Endothelial cell (in vitro differentiated cells): ENCODE results near the gene HOXD8. TPM values are rescaled to one million over a fixed set of nuclear protein-coding genes. Genes with fewer than 3 reads are reported as not detected.
A peak's percentile ranks its signal among the peaks of the same experiment; 100 is the strongest.

ENCODE experiments used
- DNase-seq: peaks from one replicate; pipeline ENCODE4 v3.0.0; 2021; ENCODE audit warnings: low spot score
- H3K27ac Mint-ChIP-seq: one replicate; pipeline ENCODE4 v1.8.0; 2021; ENCODE audit warnings: mixed read lengths, inconsistent platforms; ENCODE audit not compliant: unreplicated experiment
- H3K27me3 Mint-ChIP-seq: one replicate; pipeline ENCODE4 v1.8.0; 2021; ENCODE audit warnings: mild to moderate bottlenecking, moderate library complexity, mixed read lengths, inconsistent platforms; ENCODE audit not compliant: unreplicated experiment
- H3K36me3 Mint-ChIP-seq: one replicate; pipeline ENCODE4 v1.8.0; 2021; ENCODE audit warnings: mild to moderate bottlenecking, low read depth, mixed read lengths, inconsistent platforms; ENCODE audit not compliant: unreplicated experiment
- H3K4me1 Mint-ChIP-seq: one replicate; pipeline ENCODE4 v1.8.0; 2021; ENCODE audit warnings: mild to moderate bottlenecking, mixed read lengths, inconsistent platforms; ENCODE audit not compliant: unreplicated experiment
- H3K4me3 Mint-ChIP-seq: one replicate; pipeline ENCODE4 v1.8.0; 2021; ENCODE audit warnings: mild to moderate bottlenecking, mixed read lengths, inconsistent platforms; ENCODE audit not compliant: unreplicated experiment
- H3K9me3 Mint-ChIP-seq: one replicate; pipeline ENCODE4 v1.8.0; 2021; ENCODE audit warnings: mixed read lengths, inconsistent platforms; ENCODE audit not compliant: unreplicated experiment
- total RNA-seq: library from RNA; stranded (reverse); fragmentation: NEBNext Ultra II Directional; extraction: Animal tissue kit (Norgen Biotek cat#: 25700); gene quantifications from one replicate; pipeline ENCODE4 v1.2.1, GENCODE V29; 2021; ENCODE audit not compliant: unreplicated experiment
- TF ChIP-seq, protein P1 (sequence below): fragments of 200-600 bp; sonication (generic); IDR thresholded peaks from one replicate; pipeline ENCODE4 v1.5.0; 2021; ENCODE audit warnings: antibody characterized with exemption; ENCODE audit not compliant: unreplicated experiment

The HOXD8 gene
- total RNA-seq, 1 donor from 2014 or later = 9.3 TPM

DNA sequence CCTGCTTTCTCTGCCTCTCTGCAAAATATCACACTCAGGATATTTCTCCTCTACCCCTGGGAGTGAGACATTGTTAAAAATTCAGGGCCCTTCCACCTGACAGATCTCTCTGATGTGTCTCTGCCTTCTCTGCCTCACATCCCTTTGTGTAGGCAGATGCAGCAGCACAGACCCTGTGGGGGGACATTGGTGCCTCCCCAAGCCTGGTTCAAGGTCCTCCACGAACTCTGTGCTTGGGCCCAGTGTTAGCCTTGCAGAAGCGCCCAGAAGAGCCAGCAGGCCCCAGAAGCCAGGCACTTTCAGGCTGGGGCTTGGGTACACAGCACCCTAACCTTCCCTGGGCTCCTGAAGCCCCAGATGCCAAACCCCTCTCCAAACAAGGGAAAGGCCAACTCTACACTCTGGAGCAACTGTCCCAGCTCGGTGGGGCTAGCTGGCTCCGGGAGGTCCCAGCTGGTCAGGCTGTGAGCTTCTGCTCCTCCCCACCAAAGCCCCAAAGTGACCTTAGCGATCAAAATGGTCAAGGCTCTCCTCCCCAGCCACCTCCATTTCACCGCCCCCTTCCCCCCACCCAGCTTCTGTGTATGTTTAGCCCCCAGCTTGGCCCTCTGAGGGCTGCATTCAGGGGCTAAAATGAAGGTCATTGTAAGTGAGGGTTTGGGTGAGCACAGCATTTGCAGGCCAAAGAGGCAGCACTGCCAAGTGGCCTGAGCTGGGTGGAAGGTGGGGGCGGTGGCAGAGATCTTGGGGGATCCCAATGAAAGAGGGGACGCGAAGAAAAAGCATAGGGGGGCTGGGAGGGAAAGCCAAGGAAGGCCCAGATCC lies 4.3 kb upstream of the HOXD8 start:
- DNase-seq = no peak
- TF ChIP-seq, protein P1, sequence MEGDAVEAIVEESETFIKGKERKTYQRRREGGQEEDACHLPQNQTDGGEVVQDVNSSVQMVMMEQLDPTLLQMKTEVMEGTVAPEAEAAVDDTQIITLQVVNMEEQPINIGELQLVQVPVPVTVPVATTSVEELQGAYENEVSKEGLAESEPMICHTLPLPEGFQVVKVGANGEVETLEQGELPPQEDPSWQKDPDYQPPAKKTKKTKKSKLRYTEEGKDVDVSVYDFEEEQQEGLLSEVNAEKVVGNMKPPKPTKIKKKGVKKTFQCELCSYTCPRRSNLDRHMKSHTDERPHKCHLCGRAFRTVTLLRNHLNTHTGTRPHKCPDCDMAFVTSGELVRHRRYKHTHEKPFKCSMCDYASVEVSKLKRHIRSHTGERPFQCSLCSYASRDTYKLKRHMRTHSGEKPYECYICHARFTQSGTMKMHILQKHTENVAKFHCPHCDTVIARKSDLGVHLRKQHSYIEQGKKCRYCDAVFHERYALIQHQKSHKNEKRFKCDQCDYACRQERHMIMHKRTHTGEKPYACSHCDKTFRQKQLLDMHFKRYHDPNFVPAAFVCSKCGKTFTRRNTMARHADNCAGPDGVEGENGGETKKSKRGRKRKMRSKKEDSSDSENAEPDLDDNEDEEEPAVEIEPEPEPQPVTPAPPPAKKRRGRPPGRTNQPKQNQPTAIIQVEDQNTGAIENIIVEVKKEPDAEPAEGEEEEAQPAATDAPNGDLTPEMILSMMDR = no peak
- no peaks in the 10 kb centered on the region for H3K9me3 Mint-ChIP-seq
- H3K4me3 Mint-ChIP-seq = peak overlapping the region; percentile 33
- peaks cover 45% of the 10 kb centered on the region for H3K27me3 Mint-ChIP-seq
- peaks cover 24% of the 10 kb centered on the region for H3K4me1 Mint-ChIP-seq
- H3K36me3 Mint-ChIP-seq = no peaks in the 10 kb centered on the region
- no peak overlapping the region for H3K27ac Mint-ChIP-seq

DNA sequence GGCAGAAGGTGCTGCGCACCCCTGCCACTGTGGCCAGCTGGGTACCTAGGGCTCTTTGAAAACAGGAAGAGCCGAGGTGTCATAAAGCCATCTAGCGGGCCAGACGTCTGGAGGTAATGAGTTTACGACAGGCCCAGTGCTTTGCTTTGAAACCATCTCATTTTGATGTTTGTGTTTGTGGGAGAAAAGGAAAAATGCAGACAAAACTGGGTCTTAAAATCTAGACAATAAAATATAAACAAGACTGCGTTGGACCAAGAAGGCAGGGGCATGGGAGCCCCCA lies 3.8 kb upstream of the HOXD8 start:
- no peaks in the 10 kb centered on the region for H3K9me3 Mint-ChIP-seq
- H3K27ac Mint-ChIP-seq = no peak overlapping the region
- H3K4me1 Mint-ChIP-seq = peaks cover 24% of the 10 kb centered on the region
- H3K27me3 Mint-ChIP-seq = peaks cover 42% of the 10 kb centered on the region
- H3K36me3 Mint-ChIP-seq = no peaks in the 10 kb centered on the region
- H3K4me3 Mint-ChIP-seq = no peak overlapping the region
- DNase-seq = no peak
- TF ChIP-seq, protein P1 = no peak

DNA sequence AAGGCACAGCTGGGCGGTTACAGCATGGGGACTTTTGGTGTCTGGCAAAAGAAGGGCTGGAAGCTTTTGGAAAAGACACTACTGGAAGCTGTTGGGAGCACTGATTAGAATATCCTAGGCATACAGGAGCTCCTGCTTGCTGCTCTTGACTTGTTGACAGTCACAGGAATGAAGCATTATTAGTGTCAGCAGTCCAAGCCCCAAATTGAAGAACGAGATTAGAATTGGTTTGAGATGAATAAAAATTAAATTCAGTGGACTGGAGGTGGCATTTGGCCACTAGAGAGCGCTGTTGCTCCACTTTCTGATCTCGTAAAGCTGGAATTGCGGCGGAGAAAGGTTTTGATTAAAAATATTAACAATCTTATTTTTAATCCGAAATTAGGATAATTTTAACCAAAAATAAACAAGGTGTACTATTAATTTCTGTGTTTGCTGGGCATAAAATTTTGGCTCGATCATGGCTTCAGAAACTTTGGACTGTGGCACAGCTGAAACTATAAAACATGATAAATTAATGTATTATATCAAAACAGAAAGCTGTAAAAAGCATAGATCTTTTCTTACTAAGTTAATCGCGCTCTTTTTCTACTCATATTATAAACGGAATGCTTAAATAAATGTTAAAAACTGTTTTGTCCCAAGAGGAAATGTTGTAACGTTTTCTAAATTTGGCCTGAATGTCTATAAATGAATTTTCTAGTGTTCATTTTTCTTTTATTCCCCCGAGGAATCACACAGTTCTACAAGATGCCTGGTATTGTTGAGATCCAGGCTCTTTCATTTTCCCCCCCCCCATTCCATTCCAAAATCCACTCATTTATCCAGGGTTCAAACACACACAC lies 2.4 kb upstream of the HOXD8 start:
- Mint-ChIP-seq H3K36me3 (no peaks in the 10 kb centered on the region), H3K9me3 (no peaks in the 10 kb centered on the region), H3K27me3 (peaks cover 42% of the 10 kb centered on the region), H3K4me1 (peaks cover 30% of the 10 kb centered on the region), H3K4me3 (no peak overlapping the region), H3K27ac (no peak overlapping the region)
- TF ChIP-seq, protein P1 = peak; percentile 93
- peak; percentile 69 for DNase-seq

DNA sequence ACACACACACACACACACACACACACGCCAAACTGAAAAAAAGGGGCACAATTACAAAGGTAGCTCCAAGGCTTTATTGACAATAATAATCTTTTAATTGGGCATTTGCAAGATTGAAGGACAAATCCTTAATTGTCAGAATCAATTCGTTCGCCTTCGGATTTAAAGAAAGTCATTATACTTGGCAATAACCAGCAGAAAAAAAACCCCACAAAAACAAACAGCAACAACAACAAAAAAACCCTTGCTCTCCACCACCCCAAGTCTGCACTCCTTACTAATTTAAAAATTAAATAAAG lies 1.8 kb upstream of the HOXD8 start:
- TF ChIP-seq, protein P1 = no peak
- peaks cover 43% of the 10 kb centered on the region for H3K27me3 Mint-ChIP-seq
- peaks cover 30% of the 10 kb centered on the region for H3K4me1 Mint-ChIP-seq

More for the DNA sequence above, 1.8 kb upstream of the HOXD8 start:
- Mint-ChIP-seq H3K9me3 (no peaks in the 10 kb centered on the region), H3K27ac (no peak overlapping the region), H3K36me3 (no peaks in the 10 kb centered on the region), H3K4me3 (peak overlapping the region; percentile 90)
- no peak for DNase-seq
